ENCODE measurements around the gene SLC24A3.
A peak's percentile ranks its signal among the peaks of the same experiment; 100 is the strongest.

SLC24A3 gene

DNA sequence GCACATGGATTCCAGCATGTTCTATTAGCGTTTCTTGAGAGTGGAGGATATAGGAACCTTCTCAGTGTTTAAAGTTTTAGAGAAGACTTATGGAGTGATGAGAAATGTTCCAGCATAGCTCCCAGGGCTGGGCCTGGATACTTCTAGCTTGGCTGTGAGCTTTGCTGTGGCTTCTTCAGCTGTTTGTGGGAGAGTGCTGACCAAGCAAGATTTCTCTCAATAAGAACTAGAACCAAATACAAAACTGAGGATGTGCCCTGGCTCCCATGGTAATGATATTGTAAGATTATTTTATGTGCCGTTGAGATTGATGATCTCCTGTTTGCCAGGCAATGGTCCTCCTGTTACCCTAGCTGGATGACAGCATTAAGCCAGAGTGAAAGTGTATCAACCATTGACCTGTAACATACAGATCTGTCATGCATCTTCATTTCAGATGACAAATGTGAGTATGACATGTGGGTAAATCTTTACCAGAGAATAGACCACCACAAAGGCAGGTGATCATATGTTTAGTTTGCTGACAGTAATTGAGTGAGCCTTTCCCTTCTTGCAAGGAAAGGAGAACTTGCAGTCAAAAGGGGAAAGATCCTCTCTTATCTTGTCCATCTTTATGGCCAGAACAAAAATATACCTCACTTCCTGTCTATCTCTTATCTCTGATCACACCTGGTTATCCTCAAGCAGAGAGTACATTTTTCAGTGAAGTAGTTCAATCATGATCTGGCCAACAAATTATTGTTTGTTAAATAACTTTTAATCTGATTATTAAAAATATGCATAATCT, 180.1 kb downstream of the SLC24A3 start:
- DNase-seq = no peak

DNA sequence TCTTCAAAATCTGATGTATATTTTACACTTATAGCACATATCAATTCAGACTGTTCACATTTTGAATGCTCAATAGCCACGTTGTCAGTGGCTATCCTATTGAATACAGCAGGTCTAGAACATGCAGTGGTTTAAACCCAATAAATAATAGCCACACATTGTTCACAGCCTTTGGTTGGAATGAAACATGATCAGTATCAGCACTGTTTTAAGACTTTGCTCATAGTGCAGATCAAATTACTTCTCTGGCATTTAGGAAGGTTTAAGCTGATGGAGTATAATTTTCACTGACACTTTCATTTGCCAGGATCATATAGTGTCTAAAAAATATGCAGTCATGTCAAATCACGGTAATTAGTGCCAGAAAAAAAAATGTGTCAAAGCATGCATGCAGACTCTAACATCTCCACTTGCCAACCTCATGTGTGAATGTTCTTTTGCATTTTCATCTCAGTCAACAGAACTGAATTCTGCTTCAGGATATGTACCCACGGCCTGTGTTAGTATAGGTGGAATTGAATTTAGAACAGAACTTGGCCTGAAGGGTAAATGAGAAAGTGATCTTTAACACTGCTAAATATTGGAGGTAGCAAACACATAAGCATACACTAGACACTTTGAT, 184.1 kb downstream of the SLC24A3 start:
- no peak for DNase-seq

DNA sequence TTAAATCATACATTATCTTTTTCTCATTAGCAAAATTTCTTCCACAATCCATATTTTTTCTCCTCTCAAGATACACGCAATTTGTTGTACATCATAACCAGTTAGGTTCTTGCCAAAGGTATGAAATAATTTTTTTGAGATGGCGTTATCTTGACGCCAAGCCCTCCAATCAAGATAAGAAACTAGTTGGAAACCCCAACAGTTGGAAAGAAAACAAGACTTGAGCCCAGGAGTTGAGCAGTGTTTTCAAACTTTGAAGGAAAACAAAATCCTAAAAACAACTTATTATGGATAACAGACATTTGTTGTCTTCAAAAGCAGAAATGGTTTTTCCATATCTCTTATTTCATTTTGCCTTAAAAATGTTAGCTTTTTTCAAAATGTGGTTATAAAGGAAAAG, 184.8 kb downstream of the SLC24A3 start:
- DNase-seq = no peak

DNA sequence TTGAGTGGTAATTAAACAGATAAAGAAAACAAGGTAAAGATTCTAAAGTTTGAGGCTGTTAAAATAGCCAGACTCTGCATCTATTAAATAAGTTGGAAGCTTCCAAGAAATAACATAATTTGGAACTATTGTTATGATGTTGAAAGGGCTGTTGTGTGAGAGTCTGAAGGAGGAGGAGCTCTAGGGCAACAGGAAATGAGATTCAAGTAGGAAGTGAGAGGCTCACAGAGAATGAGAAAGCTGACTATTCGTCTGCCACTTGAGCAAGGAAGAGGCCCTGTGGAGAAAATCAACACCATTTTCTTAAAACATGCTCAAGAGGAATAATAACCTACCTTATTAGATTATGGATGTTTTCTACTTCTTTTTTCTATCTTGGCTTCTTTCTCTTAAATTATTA, 185.2 kb downstream of the SLC24A3 start:
- DNase-seq = peak; percentile 9

DNA sequence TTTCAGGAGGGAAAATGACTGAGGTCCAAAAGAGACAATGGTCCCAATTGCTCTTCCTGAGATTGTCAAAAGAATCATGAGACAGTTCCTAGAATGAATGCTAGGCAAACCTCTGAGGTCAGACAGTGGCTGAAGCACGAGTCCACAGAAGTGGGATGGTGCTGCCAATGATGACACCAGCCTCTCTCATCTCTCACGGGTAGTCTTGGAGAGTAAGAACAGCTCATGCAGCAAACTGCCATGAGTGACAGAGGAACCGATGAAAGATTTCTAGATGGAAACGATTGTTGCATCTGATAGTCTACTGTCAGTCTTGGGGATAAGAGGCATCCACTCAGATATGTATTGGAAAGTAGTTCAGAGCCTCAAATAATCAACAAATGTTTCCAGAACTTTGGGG, 188.7 kb downstream of the SLC24A3 start:
- no peak for DNase-seq

DNA sequence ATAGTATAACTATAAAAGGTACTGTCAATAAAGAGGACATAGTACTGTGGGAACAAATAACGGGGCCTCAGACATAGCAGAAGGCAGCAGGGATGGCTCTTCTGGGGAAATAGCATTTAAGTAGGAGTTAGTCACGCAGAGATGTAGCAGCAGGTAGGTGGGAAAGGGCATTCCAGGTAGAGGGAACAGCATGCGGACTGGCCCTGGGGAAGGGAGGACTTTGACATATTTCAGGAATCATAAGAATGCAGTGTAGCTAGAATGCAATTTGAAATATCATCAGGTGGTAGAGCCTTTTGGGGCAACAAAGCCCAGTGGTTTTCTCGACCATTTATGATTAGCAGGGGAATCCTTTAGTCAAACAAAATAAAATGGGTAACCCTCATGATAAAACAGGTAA, 191.1 kb downstream of the SLC24A3 start:
- DNase-seq = no peak

DNA sequence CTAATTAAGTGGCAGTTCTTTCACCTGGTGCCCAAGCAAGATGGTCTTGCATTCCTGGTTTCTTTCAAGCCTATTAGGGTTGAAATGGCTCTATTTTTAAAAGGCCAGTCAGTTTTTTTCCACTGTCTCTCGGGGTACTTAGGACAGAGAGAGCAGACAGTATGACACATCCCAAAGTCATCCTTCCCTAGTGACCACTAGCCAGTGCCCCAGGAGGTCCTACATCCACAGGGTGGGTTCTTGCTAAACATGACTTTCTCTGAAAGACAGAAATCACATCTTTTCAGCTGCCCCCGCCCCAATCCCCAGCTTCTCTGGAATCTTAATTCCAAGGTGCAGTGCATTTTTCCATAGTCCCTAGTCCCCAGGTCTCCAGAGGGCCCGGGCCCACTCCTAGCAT, 192.4 kb downstream of the SLC24A3 start:
- DNase-seq = no peak

DNA sequence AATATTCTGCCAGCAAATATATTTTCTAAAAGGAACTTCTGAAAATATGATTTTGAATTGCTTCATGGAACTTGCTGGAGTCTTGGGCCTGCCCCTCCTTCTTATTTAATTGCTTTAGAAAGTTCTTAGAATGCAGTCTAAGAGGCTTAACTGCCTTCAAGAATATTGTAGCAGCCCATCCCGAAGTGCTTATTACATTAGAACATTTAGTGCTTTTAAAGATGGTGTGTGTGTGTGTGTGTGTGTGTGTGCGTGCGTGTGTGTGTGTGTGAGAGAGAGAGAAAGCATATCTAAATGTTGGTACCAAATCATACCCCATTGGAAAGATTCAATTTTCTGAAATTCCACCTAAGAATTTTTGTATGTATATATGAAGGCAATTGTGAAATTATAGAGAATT, 193.5 kb downstream of the SLC24A3 start:
- no peak for DNase-seq

DNA sequence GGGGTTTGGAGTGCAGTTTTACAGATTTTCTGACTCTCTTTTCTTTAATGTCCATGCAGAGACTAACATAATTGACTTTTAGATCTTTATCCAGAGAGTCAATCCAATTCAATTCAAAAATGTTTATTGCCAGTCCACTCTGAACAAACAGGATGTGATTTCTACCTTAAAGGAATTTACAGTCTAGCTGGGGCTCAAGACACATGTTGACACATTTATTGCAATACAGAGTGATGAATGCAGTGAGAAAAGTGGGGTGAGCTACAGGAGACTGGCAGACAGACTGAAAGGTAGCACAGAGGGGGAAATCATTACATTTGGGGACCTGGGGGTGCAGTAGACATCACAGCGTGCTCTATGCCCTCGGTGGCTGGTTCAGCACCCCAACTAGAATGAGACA, 193.9 kb downstream of the SLC24A3 start:
- DNase-seq = no peak

DNA sequence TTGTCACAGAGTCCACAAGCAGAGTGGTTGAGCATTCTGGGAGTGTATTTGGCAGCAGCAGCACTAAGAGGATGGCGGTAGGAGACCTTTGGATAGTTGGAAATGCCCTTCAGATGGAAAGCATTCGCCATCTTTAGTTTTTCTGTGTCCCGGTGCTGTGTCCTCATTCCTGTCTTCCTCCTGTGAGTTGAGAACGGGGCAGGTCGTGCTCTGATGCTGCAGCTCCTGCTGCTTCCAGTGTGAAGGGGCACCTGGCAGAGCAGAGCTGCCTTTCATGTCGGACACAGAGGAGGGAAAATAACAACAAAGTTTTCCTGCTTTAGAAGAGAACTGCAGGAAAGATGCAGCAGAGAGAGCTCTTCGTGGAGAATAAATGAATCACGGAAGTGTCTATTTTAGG, 194.8 kb downstream of the SLC24A3 start:
- no peak for DNase-seq

DNA sequence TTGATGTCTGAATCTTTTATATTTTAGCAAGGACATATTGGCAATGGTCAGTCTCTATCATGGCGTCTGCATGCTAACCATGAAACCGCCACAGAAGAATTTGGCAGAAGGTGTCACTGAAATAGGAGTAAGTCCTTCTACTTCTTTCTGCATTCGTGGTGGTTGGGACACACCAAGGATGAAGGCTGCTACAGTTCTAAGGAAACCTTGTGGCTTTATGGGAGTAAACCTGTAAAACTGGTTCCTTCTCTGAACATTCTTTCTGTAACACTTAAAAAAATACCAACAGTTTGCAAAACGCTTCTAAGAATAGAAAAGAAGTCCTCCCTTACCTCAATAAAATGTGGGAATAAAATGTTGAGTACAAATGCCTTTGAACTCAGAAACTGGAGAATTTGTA, 195.3 kb downstream of the SLC24A3 start:
- no peak for DNase-seq

DNA sequence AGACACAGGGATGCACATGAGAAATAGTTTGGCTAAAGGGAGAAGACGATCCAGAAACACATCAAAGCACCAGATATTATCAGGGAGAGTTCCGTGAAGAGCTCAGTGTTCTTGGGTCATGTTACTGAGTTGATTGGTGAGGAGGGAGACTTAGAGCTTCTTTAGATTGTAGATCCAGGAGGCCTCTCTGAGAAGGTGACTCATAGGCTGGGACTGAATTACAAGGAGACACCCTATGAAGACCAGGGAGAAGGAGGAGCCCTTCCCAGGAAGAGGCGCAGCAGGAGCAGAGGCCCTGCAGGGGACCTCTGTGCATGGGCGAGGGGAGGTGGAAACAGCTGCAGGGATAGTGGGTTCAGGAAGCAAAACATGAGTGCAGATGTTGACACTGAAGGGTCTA, 196.5 kb downstream of the SLC24A3 start:
- no peak for DNase-seq

DNA sequence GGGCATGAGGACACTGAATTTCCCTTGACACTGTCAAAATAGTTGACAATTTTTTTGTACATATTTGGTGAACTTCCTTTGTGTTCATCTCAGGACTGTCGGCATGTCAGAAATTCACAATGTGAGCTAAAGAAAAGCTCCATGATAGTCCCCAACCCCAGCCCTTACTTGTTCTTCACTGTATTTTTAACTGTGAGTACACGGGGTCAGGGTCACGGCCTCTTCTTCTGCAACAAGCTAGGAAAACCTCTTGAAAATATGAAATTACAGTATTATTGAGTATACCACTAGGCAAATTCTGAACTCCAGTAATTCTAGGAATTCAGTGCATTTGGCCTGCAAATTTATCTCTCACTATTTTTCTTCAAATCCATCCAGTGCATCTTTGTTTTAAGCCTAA, 199.4 kb downstream of the SLC24A3 start:
- DNase-seq = no peak

DNA sequence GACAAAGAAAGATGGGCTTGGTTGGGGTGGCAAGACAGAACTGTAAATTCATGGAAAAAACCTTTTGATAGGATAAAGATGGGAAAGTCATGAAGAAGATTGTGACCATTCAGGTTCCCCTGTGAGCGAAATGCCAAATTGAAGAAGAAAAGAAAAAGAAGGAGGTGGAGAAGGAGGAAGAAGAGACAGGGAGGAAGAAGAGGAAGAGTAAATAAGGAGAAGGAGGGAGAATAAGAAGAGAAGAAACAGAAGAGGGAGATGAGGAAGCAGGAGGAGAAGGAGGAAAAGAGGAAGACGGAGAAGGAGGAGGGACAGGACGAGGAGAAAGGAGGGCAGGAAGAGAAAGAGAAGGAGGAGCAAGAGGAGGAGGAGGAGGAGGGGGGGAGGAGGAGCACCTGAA, 199.8 kb downstream of the SLC24A3 start:
- no peak for DNase-seq

DNA sequence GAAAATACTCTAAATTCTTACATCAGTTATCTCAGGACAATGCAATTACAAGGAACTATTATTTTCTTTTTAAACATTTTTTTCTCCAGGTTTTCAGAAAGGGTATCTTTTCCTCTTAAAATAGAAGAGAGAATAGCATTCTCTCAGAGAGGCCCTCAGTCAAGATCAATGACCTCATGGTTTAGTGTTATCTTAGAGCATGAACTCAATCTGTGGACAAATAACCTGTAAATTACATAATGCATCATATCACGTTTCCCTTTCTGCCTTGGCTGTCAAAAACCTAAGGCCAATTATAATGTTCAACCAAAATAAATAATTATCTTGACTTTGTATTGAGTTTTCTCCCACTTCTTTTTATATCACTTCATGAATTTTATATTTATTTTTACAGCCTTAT, 202.2 kb downstream of the SLC24A3 start:
- DNase-seq = no peak

DNA sequence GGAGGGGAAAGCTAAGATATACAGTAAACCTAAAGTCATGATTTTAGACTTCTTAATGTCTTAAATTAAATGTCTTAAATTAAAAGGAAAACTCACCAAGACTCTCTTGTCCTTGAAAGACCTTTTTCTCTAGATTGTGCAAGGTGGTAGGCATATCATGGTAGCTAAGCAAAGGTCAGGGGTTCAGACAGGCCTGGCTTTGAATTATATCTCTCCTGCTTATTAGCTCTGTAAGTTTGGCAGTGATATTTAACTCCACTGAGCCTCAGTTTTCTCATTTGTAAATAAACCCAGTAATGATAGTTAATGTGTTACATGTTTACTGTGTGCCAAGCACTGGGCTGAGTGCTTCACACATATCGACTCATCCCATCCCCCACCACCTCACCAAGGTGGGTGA, 203.3 kb downstream of the SLC24A3 start:
- no peak for DNase-seq

DNA sequence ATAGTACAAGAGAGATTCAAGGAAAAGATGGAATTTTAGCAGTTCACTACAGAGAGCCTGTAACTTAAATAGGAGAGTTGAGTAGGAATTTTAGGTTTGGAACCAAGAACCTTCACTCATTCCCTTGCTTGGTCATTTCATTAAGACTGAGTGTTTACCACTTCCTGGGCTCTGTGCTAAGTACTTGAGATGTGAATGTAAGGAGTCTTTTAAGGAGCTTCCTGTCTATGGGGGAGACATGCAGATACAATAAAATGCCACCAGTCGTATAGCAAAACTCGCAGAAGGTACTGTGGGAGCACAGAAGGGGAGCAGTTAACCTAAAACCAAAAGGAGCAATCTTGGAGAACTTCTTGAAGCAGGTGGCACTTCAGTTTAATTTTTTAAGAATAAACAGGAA, 204.2 kb downstream of the SLC24A3 start:
- DNase-seq = no peak

DNA sequence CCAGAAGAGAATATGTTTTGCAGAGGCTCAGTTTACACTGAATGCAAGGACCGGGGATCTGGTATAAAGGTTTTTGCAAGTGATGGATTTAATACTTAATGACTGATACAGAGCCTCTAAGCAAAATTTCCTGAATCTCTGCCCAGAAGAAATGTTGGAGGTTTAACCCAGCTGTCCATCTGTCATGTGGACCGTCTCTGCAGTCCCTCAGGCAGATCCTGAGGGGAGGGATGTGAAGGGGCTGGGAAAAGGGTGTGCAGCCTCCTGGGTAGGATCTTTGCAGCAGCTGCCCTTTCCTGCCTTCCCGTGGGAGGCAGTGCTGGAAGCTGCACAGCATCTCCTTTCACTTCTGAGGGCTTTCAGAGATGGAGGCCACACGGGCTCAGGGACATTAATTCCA, 207.0 kb downstream of the SLC24A3 start:
- no peak for DNase-seq

DNA sequence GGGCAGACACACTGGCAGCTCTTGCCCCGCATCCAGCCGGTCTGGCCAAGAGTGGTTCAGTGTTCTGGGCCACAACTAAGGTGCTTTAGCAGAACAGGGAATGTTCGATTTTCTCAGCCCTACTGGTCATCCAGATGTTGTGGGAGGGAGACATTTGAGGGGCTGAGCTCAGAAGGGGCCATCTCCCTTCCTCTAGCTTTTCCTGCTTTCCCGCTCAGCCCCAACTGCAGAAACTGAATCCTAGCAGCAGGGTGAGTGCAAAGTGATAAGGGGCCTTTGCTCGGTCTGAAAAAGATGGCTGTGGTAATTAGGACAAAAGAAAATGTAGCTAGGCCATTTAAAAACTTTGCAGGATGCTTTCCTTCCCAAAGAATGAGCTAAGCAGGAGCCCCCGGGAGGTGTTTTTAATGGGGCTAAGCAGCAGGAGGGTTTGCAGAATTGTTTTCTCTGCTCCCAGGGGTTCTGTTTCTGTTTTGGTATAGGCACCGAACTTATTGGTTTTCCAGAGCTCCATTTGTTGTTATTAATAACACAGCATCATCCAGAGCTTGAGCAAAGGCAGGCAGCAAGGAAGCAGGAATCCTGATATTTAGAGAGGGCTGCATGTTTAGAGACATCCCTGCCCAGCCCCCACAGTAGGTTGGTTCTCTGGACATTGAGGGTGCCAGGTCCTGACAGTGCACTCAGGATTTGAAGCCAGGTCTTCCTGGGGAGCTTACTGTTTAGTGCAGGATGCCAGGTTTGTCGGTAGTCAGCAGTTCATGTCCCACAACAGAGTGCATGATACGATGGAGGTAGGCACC, 210.9 kb downstream of the SLC24A3 start:
- DNase-seq = no peak

DNA sequence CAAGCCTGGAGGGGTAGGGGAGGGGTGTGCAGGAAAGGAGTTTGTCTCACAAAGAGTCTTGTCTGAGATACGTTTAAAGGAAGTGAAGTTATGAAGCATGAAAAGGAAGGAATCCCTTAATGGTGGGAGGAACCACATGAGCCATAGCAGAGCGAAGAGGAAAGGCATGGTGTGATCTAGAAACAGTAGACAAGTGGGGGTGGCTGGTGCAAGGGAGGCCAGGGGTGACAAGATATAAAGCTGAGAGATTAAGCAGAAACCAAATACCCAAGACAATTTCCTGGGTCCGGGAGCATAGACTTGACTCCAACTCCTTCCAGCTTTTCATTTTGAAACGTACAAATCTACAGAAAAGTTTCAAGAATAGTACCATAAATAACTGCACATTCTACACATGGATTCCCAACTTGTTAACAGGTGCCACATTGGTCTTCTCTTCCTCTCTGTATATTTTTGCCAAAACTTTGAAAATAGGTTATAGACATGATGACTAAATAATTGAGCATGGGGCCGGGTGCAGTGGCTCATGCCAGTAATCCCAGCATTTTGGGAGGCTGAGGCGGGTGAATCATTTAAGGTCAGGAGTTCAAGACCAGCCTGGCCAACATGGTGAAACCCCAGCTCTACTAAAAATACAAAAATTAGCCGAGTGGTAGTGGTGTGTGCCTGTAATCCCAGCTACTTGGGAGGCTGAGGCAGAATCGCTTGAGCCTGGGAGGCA, 211.6 kb downstream of the SLC24A3 start:
- no peak for DNase-seq

DNA sequence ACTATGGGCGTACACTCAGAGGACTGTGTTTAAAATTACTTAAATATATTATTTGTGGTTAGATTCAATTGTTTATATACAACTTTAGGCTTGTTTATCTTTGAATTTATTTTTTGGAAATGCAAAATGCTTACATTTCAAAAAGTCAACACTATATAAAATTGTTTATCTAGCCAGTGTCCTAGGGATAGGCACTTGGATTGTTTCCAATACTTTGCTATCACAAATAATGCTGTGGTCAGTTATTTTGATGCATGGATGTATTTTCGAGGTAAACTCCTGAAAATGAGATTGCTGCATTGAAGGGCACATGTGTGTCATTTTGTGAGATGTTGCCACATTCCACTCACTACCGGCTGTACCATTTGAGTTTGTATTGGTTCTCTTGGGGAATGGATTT, 213.9 kb downstream of the SLC24A3 start:
- DNase-seq = no peak

DNA sequence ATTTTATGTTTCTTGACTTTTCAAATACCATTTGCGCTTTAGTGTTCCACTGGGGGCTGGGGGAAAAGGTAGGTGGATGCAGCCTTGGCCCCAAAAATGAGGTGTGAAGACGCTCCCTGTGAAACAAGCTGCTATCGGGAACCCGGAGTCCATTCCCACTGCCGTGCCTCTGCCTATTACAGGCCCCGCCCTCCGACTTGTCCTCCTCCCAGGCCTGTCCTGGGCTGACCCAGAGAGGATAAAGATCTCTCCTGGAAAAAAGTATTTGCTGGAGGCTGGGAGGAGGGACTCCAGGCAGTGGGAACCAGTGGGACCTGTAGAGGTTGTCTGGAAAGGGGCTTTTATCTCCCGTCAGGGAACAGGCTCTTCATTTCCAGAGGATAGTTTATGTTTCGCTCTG, 215.0 kb downstream of the SLC24A3 start:
- DNase-seq = no peak

DNA sequence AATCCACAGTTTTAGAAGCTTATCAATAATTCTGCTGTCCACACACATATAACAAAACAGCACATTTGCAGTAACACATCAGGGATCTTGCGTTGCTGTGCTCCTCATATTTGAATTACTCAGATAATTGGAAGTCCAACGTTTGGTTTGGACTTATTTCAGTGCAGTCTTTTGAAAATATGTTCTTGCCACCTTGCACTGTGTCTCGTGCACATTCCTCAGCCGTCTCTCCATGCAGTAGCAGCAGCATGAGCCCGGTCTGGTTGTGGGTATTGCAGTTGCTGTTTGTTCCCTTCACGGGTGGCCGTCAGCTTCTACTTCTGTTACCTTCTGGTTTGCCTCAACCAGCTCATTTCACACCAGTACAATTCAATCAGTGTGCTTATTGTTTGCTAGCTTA, 215.5 kb downstream of the SLC24A3 start:
- DNase-seq = no peak

DNA sequence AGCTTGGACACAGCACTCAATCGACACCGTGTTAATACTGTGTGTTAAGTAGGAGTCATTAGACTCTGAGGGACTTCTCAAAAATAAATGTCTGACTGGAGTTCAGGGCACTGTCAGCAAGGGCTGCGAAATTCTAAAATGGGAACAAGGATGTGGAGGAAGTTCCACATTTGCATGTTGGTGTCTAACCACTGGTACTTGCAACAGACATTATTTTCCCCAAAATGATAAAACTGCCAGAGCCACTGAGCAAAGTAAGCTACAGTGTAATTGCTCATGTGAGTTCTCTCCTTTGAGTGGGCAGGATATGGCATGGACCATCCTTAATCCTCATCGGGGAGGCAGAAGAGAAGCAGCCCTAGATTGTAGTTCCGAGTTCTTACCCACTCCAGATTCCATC, 215.9 kb downstream of the SLC24A3 start:
- no peak for DNase-seq
